D721Med (cell line): Measurements from ENCODE around the gene IPP.

ENCODE experiments used
- DNase-seq: peaks from one replicate; pipeline ENCODE4 v3.0.0; 2011; ENCODE audit warnings: low spot score; ENCODE audit not compliant: insufficient read length
- FAIRE-seq: peaks from 2 replicates; lab custom pipeline; 2011; peaks lifted over from hg19 to GRCh38; lab: Jason Lieb, UNC
- CTCF ChIP-seq: IDR thresholded peaks from 2 replicates; pipeline ENCODE4 v1.5.1; 2012; ENCODE audit warnings: mild to moderate bottlenecking, control low read depth; ENCODE audit not compliant: insufficient read depth; ENCODE audit errors: missing control alignments

Gene IPP

GRCh38 chr1:45656573-45657226 is 93.8 kb downstream of the IPP start:
- DNase-seq (no peak), FAIRE-seq (no peak)
- TF ChIP-seq CTCF, result no peak

- TF ChIP-seq CTCF, result no peak
- FAIRE-seq (no peak), DNase-seq (no peak)
These were observed 95.7 kb downstream of the IPP start for GRCh38 chr1:45654540-45655280.
